Measurements from ENCODE around the gene PSMD8.

- no peak for TF ChIP-seq POLR2AphosphoS5 (IDR thresholded peaks at IDR 0.05)
- TF ChIP-seq CTCF (IDR thresholded peaks at IDR 0.05 in 8 of 11, conservative IDR thresholded peaks at IDR 0.05 in 3 of 11): no peak
- TF ChIP-seq POLR2A (IDR thresholded peaks at IDR 0.05): no peak
Measured at GRCh38 chr19:38399537-38399936, 25.2 kb downstream of the PSMD8 start.

Data from spleen (tissue), 7 donors.